ENCODE results near the gene TCEANC. TPM values are rescaled to one million over a fixed set of nuclear protein-coding genes. Genes with fewer than 3 reads are reported as not detected.
"Not testable (repeated sequence)": the region's sequence is repeated elsewhere in the genome, so short reads cannot be mapped to it uniquely, and the experiment has no call there.

The TCEANC gene
- polyA plus RNA-seq, 2 of the 4 experiments (the other 2 are of a cell fraction): 0.81 to 2.7 TPM

DNA sequence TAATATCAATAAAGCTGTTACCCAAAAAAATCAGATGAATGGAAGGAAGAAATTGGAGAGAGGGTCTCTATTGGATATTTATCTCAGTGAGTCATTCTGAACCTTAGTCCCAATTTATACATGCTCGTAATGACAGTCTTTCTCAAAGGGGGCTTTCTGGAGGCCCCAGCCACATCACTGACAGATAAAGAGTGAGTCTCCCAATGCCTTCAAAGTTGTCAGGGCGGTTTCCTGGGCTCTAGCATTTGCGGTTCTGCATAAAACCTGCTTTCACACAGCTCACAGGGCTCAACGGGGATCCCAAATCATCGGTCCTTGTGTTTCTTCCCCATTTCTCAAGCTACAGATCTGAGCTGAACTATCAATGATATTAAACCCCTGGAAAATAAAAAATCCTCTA is 17.3 kb downstream of the TCEANC start:
- POLR2A ChIA-PET: no interaction called here
- Histone ChIP-seq H3K27ac (peak overlapping the region; percentile 65 to 82; a peak in 3 of 6 replicates), H3K4me3 (no peak overlapping the region), H3K4me1 (peaks cover 15% of the 10 kb centered on the region), H3K4me2 (no peak overlapping the region), H3K9me3 (no peaks in the 10 kb centered on the region)
- no peak for DNase-seq (ENCODE audit: low read depth in 1 of 2, low spot score in 1 of 2)
- CTCF ChIA-PET: interaction anchor here (1.2 kb wide), 1 partner anchor 18 kb away, joined by 3 read pairs; no protein-coding TSS in a partner anchor
- ATAC-seq: no peak
- WGBS (ENCODE audit: missing lambda C conversion rate): 96% methylated on average over 5 of the region's 5 CpGs
- FAIRE-seq: no peak
- TF ChIP-seq, protein P1, sequence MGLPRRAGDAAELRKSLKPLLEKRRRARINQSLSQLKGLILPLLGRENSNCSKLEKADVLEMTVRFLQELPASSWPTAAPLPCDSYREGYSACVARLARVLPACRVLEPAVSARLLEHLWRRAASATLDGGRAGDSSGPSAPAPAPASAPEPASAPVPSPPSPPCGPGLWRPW (IDR thresholded peaks at IDR 0.05): no peak
- TF ChIP-seq MAFK (IDR thresholded peaks at IDR 0.05; ENCODE audit: partially characterized antibody) (no peak), MAX (IDR thresholded peaks at IDR 0.05) (no peak)

DNA sequence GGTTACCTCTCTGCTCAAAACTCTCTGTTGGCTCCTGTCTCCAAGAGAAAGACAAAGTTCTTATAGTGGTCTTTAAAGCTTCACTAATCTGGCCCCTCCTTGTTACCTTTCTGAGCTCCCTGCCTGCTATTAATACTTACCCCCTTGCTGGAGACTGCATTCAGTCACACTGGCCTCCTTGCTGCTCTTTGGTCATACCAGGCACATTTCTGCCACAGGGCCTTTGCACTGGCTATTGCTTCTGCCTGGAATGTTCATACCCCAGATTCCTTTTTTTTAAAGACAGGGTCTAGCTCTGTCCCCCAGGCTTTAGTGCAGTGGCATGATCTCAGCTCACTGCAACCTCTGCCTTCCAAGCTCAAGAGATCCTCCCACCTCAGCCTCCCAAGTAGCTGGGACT is 20.1 kb downstream of the TCEANC start:
- H3K27ac ChIP-seq: no peak overlapping the region
- ChIA-PET CTCF (interaction anchor here (0.8 to 1.0 kb wide), 2 partner anchors 47 to 77 kb away, joined by 3 read pairs; no protein-coding TSS in a partner anchor), POLR2A (no interaction called here)
- H3K4me2 ChIP-seq: no peak overlapping the region
- H3K4me1 ChIP-seq: peaks cover 11% of the 10 kb centered on the region
- ATAC-seq (no peak), DNase-seq (ENCODE audit: low read depth in 1 of 2, low spot score in 1 of 2) (no peak), FAIRE-seq (no peak)
- no peak overlapping the region for H3K4me3 ChIP-seq
- H3K9me3 ChIP-seq: no peaks in the 10 kb centered on the region
- TF ChIP-seq HOXB5 (CRISPR knock-in tag; IDR thresholded peaks at IDR 0.05) (no peak), RARB (CRISPR knock-in tag; IDR thresholded peaks at IDR 0.05) (no peak), CHD2 (IDR thresholded peaks at IDR 0.05; ENCODE audit: low read length, partially characterized antibody) (no peak), HOXA7 (CRISPR knock-in tag; IDR thresholded peaks at IDR 0.05) (no peak), KDM5A (IDR thresholded peaks at IDR 0.05) (no peak), ZFP36 (IDR thresholded peaks at IDR 0.05; ENCODE audit: borderline replicate concordance, partially characterized antibody) (no peak), KDM1A (IDR thresholded peaks at IDR 0.05; ENCODE audit: low read depth) (no peak), HDAC2 (IDR thresholded peaks at IDR 0.05) (no peak), PBX3 (IDR thresholded peaks at IDR 0.05) (no peak), EP300 (IDR thresholded peaks at IDR 0.05) (no peak), CEBPB (IDR thresholded peaks at IDR 0.05) (no peak), PHF8 (IDR thresholded peaks at IDR 0.05; ENCODE audit: borderline replicate concordance, low read depth) (no peak), MAX (IDR thresholded peaks at IDR 0.05) (no peak), ZSCAN20 (CRISPR knock-in tag; IDR thresholded peaks at IDR 0.05) (no peak), GATA3 (IDR thresholded peaks at IDR 0.05; ENCODE audit: borderline replicate concordance) (no peak), HEYL (CRISPR knock-in tag; IDR thresholded peaks at IDR 0.05) (no peak), MYC (IDR thresholded peaks at IDR 0.05; ENCODE audit: borderline replicate concordance, low read length) (no peak)
- TF ChIP-seq, protein P1 (IDR thresholded peaks at IDR 0.05): no peak
- TF ChIP-seq, protein P2, sequence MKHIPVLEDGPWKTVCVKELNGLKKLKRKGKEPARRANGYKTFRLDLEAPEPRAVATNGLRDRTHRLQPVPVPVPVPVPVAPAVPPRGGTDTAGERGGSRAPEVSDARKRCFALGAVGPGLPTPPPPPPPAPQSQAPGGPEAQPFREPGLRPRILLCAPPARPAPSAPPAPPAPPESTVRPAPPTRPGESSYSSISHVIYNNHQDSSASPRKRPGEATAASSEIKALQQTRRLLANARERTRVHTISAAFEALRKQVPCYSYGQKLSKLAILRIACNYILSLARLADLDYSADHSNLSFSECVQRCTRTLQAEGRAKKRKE (CRISPR knock-in tag; IDR thresholded peaks at IDR 0.05; ENCODE audit: low read depth): no peak
- TF ChIP-seq, protein P3, sequence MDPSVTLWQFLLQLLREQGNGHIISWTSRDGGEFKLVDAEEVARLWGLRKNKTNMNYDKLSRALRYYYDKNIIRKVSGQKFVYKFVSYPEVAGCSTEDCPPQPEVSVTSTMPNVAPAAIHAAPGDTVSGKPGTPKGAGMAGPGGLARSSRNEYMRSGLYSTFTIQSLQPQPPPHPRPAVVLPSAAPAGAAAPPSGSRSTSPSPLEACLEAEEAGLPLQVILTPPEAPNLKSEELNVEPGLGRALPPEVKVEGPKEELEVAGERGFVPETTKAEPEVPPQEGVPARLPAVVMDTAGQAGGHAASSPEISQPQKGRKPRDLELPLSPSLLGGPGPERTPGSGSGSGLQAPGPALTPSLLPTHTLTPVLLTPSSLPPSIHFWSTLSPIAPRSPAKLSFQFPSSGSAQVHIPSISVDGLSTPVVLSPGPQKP (IDR thresholded peaks at IDR 0.05; ENCODE audit: low read depth, low read length): no peak

DNA sequence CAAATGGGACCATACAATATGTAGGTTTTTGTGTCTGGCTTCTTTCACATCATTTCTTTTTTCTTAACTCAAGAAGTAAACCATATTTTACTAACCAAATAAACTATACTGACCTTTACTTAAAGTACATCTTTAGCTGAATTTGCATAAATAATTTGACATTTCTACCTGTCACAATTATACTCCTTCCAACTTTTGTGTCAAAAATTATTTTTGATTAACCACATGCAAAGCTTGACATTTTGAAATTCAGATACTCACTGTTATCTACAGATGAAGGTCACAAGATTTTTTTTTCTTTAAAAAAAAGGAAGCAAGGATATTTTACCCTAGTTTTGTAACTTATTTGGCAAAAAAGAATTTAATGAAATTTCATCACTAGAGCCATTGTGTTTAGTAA is 23.9 kb downstream of the TCEANC start:
- TF ChIP-seq SMC3 (IDR thresholded peaks at IDR 0.05) (no peak), NFE2L2 (conservative IDR thresholded peaks at IDR 0.05; ENCODE audit: low read length) (no peak), ZNF302 (CRISPR knock-in tag; IDR thresholded peaks at IDR 0.05) (no peak), CBX2 (IDR thresholded peaks at IDR 0.05; ENCODE audit: borderline replicate concordance, low read depth) (no peak), FOXS1 (CRISPR knock-in tag; IDR thresholded peaks at IDR 0.05) (no peak)
- TF ChIP-seq, protein P4, sequence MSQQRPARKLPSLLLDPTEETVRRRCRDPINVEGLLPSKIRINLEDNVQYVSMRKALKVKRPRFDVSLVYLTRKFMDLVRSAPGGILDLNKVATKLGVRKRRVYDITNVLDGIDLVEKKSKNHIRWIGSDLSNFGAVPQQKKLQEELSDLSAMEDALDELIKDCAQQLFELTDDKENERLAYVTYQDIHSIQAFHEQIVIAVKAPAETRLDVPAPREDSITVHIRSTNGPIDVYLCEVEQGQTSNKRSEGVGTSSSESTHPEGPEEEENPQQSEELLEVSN (IDR thresholded peaks at IDR 0.05; ENCODE audit: borderline replicate concordance, low read depth): no peak
- Histone ChIP-seq H3K4me1 (no peaks in the 10 kb centered on the region), H3K4me3 (no peak overlapping the region), H3K9me3 (no peaks in the 10 kb centered on the region), H3K4me2 (no peak overlapping the region), H3K27ac (no peak overlapping the region)
- FAIRE-seq (no peak), DNase-seq (ENCODE audit: low read depth in 1 of 2, low spot score in 1 of 2) (no peak), ATAC-seq (no peak)
- CTCF ChIA-PET: no interaction called here
- POLR2A ChIA-PET: no interaction called here

- FAIRE-seq; CTCF ChIA-PET; H3K4me3 ChIP-seq; H3K4me1 ChIP-seq; H3K9me3 ChIP-seq; DNase-seq (ENCODE audit: low read depth in 1 of 2, low spot score in 1 of 2); H3K27ac ChIP-seq; POLR2A ChIA-PET; ATAC-seq; H3K4me2 ChIP-seq: not testable (repeated sequence)
- WGBS (ENCODE audit: missing lambda C conversion rate): 72% methylated on average over 4 of the region's 4 CpGs
Observed at GRCh38 chrX:13679700-13680099, 26.8 kb downstream of the TCEANC start.

Measured in A549 (cell line).